Testis (tissue), 2 donors: ENCODE data around the gene HSPA8.

Experiments used
- CTCF ChIP-seq, 3 experiments: fragments of 450-650 bp in 2 of 3; fragments of 200-600 bp in 1 of 3; sonication (generic) in 1 of 3; IDR thresholded peaks; one replicate each; pipeline ENCODE4 v1.5.1; 2016 to 2019; ENCODE audit warnings: antibody characterized with exemption in 3 of 3, mild to moderate bottlenecking in 2 of 3, moderate library complexity in 1 of 3
- POLR2A ChIP-seq: fragments of 450-650 bp; IDR thresholded peaks from one replicate; pipeline ENCODE4 v1.6.1; 2017; ENCODE audit warnings: antibody characterized with exemption, mild to moderate bottlenecking, moderate library complexity

- TF ChIP-seq CTCF (IDR thresholded peaks at IDR 0.05) (no peak), POLR2A (no peak)
Observed at GRCh38 chr11:123083623-123084029, 21.7 kb upstream of the HSPA8 start.
